ENCODE measurements around the gene SLIT3.

SLIT3 gene

DNA sequence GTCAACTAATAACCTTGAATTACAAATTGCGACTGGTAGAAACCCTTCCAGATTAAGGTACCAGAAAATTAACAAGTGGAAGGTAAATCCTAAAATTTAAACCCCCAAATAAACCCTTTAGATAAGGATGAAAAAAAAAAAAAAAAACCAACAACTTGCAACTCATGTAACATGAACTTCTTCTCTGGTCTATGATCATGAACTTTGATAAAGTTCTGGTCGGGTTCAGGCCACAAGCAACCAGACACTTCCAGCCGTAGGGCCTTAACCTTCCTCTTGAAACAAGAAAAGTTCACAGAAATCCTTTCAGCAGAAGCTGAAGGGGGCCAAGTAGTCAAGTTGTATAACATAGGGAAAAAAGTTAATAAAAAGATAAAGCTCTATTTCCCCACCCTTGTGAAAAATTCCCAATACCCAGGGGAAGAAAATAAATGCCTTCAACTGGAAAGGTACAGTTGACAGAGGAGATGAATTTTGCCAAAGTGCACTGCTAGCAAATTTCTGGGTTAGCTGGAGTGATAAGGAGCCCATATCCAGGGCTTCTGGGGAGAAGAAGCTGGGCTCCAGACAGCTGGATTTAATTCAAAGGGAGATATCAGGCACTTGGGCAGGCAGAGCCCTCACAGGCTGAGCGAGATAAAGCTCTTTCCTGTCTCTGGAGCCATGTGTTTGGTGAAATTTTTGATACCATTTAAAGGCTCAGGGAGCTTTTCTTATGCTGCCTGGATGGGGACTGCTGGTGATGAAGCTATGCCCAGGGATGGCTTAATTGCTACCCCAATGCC lies 487.6 kb downstream of the SLIT3 start:
- DNase-seq (ENCODE audit: low spot score) = no peak

DNA sequence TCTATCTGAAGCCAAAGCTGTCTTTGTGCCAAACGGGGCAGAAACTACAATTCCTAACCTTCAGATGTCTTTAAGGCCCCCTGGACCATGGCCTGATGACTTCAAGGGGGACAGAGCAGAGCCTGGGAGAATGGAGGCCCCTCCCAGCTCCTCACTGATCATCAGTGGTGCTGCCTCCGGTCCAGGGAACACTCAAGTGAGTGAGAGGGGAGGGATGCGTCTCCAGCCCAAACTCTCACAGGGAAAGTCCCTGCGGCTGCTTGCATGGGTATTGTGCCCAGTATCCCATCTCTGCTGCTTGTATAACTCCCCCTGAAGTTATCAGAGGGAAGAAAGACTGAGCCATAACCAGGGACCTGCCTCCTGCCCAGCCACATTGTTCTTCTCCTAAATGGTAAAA lies 490.3 kb downstream of the SLIT3 start:
- FAIRE-seq (no peak), DNase-seq (ENCODE audit: low spot score) (no peak)

More for the DNA sequence above, 487.6 kb downstream of the SLIT3 start:
- no peak for FAIRE-seq

DNA sequence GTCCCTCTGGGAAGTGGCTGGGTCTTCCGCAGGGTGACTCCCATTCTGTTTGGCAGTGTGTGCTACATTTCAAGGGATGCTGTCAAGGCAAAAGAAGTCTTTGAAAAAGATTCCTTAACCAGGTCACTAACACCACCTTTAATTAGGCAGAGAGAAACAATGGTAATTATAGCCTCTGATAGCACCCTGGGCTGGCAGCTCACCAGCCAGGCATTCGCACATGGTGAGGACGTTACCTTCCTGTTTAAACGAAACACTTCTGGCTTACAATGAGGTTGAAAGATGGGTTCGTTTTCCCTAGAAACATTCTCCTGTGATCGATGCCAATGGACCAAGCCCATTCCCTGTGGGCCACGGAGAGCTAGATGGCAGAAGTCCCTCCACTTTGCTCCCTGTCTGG lies 491.7 kb downstream of the SLIT3 start:
- no peak for FAIRE-seq

DNA sequence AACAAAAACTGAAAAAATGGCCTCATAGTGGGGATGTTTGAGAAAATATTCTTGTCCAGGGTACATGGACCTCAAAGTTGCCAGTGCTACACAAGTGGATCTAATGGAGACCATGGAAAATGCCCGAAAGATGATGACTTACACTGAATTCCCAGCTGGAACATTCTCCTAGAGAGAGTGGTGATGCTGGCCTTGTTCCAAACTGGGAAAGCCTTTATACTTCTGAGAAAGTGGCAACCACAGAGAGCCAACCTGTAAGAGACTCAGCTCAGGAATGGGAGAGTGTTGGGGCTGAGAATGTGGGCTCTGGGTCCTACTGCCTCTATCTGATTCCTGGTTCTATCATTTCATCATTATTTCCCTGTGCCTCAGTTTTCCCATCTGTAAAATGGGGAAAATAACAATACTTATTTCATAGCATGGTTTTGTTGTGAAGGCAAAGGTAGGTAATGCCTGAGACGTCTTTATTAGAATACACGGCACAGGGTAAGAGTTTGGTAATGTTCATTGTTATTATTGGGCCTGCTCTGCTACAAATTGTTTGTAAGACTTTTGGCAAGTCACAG lies 492.8 kb downstream of the SLIT3 start:
- no peak for FAIRE-seq
- no peak for DNase-seq (ENCODE audit: low spot score)

More for the DNA sequence above, 491.7 kb downstream of the SLIT3 start:
- DNase-seq (ENCODE audit: low spot score) = no peak

DNA sequence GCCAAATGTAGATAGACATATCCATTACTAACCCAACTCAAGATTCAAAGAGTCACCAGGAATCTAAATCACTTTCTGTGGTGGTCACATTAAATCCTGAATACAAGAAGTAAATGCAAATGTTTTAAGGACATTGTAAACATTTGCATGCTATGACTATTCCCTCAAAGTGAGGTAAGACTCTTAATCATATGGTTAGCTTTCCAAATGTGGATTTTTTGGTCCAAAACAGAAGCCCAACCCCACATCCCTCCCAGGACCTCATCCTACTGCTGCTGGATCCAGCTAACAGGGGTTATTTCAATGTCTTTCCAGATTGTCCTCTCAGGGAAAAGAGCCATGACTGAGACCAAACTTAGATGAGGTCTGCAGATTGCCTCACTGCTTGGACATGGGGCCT lies 493.7 kb downstream of the SLIT3 start:
- DNase-seq (ENCODE audit: low spot score) = no peak
- no peak for FAIRE-seq

DNA sequence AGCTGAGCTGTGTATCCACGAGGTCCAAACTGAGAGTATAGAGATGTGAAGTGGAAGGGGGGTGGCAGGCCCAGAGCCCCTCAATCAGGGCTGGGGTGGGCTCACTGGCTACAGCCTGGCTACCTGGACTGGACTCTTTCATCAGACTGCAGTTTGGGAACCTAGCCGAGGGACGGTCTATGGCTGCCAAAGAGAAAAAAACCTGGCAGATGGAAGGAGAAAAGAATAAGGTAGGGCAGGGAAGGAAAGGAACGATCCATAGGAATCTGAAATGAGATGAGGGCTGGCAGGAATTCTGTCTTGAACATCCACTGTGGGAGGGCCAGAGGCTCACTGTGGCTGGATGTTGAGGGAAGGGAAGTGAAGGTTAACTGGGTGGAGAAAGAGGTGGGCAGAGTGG lies 497.4 kb downstream of the SLIT3 start:
- DNase-seq (ENCODE audit: low spot score) (no peak), FAIRE-seq (no peak)

DNA sequence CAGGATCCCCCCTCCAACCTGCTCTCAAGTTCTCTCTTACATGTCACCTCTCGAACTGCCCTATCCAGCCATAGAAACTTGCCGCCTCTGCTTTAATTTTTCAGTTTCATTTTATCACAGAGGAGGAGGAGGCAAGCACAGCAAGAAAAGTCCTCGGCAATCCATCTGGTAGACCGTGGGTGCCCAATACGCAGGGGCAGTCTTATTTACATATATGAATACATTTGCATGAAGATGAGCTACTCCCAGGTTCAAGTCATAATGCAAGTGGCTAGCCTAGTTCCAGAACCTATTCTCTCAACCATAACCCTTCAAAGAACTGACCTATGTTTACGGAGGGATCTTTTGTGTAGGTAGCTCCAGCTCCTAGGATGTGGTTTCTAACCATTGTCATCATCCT lies 498.6 kb downstream of the SLIT3 start:
- FAIRE-seq (no peak), DNase-seq (ENCODE audit: low spot score) (no peak)

DNA sequence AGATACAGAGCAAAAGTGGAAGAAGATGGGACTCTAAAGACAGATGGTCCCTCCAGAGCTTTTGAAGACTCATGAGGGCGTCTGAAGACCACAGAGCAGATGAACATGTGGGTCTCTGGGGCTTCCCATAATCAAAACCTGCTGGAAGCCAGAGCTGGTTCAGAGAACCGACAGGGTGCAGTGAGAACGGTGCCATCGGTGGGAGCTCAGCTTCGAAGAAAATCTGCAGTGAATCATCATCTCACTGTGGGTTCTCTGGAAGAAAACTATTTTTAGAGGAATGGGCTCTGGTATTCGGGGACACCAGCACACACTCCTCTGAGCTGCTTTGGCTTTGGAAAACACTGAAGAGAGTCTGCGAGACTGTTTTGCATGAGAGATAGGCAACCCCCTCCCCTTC lies 499.4 kb downstream of the SLIT3 start:
- DNase-seq (ENCODE audit: low spot score) (no peak), FAIRE-seq (no peak)

DNA sequence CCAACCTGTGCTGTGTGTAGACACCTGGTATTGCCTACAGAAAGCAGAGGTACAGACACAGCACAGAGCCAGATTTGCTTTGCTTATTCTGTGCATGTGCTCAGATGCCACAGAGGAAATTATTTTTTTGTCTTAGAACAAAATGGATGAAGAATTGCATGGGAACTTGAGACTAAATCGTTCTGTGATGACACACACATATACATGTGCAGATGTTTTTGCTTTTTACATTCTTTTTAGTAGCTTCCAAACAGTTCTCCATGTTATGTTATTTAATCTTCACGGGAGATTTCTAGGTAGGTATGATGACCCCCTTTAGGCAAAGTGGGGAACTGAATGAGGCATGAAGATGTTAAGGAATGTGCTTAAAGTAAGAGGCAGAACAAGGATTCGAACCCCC lies 500.2 kb downstream of the SLIT3 start:
- no peak for DNase-seq (ENCODE audit: low spot score)

DNA sequence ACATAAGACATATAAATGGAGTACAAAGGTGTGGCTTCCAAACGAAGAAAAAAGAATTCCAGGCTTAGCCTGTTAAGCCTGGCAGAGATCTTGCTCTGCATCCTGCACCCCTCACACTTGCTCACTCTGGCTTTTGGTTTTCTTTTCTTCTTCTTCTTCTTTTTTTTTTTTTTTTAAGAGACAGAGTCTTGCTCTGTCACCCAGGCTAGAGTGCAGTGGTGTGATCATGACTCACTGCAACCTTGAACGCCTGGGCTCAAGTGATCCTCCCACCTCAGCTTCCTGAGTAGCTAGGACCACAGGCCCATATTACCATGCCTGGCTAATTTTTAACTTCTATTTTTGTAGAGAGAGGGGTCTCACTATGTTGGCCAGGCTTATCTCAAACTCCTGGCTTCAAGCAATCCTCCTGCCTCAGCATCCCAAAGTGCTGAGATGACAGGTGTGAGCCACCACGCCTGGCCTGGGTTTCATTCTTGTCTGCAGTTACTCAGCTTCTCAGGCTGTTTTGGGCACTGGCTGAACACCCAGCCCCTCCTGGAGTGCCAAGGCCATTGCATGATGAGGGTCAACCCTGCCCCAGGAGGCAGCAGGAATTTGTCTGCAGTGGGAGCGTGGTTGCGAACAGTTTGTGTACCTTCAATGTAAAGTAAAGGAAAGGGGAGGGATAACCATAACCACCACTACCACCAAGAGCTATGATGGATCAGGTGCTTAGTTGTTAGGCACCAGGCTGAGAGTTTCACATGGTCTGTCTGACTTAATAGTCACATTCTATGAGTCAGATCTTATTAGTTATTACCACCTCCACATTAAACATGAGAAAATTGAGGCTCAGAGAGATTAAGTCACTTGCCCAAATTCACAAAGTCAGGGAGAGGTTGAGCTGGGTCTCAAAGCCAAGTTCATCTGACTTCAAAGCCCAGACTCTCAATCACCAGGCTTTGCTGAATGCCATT lies 502.6 kb downstream of the SLIT3 start:
- DNase-seq (ENCODE audit: low spot score) (no peak), FAIRE-seq (no peak)

More for the DNA sequence above, 500.2 kb downstream of the SLIT3 start:
- FAIRE-seq = no peak

DNA sequence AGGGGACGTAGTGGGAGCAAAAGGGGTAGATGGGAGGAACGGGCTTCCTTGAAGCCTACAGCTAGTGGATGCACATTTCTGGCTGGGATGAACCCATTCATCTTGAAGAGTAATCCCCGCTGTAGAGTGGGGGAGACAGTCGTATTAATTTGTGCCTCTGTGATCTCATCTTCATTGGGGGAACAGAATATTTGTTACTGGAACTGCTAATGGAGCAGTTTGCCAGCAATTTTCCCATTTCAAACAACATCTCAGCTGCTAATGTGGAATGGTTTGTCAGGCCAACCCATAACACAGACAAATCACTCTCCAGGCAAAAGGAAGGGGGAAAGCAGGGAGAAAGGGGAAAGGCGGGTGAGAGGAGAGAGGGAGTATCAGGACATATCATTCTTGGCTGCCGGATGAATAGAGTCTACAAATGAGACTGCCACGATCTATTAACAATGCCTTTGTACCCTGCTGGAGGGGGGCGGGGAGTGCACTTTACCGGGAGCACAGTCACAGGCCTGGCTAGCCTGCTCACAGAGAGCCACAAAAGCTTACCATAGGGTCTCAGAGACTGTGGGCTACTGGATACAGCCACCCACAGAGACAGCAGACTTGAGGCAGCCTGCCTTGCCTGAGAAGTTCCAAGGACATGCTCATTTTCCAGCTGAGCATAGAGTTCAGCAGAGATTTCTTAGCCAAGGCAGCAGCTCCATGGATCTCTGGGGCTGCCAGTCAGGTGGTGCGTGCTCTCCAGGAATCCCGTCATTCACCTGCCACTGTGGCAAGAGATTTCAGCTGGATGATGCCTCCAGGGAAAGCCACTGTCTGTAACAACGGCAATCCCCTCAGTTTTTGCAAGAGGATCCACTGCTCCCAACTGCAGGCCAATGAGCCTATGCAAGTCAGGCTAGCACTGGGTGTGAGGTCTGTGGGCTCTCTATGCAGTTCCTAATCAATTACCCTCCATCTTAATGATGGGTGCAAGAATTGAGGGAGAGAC lies 504.1 kb downstream of the SLIT3 start:
- no peak for FAIRE-seq
- no peak for DNase-seq (ENCODE audit: low spot score)

DNA sequence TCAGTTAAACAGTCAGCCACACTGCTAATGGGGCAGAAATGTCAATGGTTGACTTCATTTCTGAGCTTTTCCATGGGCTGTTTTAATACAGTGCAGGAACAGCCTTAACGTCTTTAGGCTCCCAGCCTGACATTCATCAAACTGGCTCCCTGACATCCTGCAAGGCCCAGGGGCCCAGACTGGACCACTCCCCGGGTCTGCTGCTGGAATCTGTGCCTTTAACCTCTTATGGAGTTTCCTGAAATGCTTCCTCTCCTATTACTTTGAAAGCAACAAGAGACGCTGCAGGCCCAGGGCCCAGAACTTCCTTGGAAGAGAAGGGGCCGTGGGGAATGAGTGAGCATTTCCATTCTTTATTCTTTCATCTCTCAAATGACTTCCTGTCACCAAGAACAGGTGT lies 504.9 kb downstream of the SLIT3 start:
- FAIRE-seq (no peak), DNase-seq (ENCODE audit: low spot score) (no peak)

DNA sequence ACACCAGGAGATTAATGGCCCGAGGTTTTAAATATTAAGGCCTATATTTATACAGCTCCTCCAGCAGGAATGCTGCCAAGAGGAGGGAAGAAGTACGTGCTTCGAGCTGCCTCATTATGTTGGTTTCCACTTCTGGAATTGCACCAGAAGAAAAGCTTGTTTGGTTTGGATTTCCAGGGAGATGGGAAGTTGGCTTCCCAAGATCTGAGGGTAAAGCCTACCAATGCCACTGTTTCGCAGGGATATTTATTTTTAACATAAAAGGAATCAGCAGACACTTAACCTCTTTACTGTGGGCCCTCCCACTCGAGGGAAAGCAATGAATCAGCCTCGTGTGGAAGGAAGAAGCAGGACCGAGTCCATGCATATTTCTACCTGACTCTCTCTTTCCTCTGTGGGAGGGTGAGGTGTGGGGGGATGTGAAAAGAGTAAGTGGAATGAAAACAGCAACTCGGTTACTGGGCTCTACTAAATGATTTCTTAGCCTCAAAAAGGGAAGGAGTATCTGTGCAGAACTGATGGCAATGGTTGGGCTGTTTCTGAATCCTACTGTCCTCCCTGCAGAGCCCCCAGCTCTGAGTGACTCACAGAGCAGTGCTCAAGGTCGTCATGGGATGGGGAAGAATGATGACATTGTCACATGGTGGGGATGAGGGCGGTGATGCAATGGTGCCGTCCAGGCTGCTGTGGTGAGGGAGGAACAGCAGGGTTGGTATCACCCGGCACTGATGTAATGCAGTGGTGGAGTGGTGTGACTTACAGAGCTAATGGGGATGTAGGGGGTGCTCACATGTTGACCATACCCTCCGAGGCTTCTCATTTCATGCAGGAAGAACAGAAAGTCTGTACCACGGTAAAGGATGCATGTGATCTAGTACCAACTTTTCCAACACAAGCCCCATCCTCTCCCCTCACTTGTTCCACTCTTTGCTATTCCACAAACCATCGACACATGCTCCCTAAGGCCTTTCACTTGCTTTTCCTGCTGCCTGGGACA lies 506.8 kb downstream of the SLIT3 start:
- FAIRE-seq = peak; percentile 82

DNA sequence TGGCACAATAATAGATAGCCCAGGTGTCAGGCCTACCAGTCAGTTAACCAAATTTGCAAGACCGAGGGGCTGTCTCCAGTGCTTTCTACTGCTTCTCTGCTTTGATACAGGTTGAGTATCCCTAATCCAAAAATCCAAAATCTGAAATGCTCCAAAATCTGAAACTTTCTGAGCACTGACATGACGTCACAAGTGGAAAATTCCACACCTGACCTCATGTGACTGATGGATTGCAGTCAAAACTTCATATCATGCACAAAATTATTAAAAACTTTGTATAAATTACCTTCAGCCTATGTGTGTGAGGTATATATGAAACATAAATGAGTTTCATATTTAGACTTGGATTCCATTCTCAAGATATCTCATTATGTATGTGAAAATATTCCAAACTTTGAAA lies 508.3 kb downstream of the SLIT3 start:
- no peak for FAIRE-seq

More for the DNA sequence above, 506.8 kb downstream of the SLIT3 start:
- peak; percentile 59 for DNase-seq (ENCODE audit: low spot score)

DNA sequence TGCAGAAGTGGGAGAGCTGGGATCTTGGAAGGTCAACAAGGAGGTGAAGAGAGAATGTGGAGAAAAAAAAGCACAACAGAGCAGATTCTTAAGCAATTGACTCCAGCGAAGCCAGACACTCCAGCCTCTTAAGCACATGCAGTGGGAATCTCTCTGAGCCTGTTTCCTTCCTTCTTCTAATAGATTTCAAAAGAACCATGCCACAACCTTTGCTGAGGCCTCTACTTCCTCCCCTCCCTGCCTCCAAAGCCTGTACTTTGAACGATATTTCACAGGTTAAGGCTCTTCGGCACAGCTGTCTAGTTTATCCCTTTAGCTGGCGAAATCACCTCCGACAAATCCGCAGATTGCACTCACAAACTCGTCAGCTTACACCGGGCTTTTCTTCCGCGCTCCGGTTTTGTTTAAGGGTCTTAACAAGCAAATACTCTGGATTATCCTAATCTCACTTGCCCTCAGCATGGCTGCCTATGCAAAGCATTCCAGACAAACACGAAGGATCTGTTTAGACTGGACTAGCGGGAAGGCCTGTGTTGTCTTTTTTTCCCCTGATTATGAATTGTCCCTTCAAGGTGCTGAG lies 510.2 kb downstream of the SLIT3 start:
- no peak for DNase-seq (ENCODE audit: low spot score)
- FAIRE-seq = no peak

More for the DNA sequence above, 508.3 kb downstream of the SLIT3 start:
- DNase-seq (ENCODE audit: low spot score) = no peak

DNA sequence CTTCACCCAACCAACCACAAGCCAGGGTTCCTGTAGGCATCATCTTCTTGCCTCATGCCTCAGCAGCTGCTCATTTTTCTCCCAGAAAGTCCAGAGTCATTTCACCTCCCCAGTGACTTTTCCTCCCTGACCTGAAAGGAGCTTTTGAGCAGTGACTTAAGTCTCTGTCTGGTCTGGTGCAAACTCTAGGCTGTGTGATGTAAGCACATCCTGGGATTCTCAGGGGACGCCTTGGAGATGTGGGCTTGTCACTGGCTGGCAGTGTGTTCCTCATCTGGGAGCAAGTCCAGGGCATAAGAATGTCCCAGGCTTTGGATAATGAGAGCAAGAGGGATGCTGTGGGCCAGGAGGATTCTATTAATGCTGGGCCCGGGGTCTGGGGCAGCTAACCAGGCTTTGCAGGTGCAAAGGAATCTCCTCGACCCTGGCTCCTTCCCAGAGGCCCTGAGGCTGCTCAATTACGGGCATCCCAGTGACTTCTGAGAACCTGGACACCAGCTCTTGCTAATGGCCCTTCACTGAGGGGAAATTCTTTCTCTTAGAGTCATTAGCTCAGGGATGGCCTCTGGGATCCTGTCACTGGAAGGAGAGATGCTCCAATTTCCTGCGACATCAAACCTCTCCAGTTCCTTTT lies 510.8 kb downstream of the SLIT3 start:
- DNase-seq (ENCODE audit: low spot score) (no peak), FAIRE-seq (no peak)

DNA sequence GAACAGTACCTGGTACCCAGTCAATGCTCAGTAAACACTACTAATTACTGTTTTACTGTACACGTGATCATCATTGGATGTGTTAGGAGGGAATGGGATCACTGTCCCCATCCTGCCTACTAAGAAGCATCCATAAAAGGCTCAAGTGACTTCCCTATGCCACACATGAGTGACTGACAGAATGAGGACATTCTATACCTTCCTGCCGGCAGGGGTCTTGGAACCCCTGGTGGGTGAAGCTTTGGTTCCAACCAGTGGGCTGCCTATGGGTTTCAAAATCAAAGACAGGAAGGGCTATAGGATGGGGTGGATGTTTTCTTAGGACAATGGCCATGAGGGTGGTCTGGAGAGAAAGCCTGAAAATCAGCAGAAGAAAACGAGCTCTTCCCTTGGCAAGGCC lies 512.2 kb downstream of the SLIT3 start:
- no peak for FAIRE-seq

DNA sequence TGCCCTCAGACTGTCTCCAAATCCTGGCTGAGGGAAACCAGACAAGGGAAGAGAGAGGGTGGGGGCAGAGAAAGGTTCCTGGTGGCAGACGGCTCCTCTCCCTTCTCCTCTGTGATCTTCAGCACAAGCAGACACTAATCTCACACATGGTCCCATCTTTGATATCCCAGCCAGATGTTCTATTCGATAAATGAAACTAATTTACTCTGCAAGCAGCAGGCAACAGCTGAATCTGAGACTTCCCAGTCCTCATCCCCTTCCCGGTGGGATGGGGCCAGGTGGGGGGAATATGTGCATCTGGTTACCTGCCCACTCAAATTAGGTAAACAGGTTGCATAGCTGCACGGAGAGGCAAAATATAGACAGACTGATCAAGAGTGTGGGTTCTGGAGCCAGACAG lies 512.8 kb downstream of the SLIT3 start:
- FAIRE-seq = no peak
- DNase-seq (ENCODE audit: low spot score) = no peak

More for the DNA sequence above, 512.2 kb downstream of the SLIT3 start:
- DNase-seq (ENCODE audit: low spot score) = no peak

DNA sequence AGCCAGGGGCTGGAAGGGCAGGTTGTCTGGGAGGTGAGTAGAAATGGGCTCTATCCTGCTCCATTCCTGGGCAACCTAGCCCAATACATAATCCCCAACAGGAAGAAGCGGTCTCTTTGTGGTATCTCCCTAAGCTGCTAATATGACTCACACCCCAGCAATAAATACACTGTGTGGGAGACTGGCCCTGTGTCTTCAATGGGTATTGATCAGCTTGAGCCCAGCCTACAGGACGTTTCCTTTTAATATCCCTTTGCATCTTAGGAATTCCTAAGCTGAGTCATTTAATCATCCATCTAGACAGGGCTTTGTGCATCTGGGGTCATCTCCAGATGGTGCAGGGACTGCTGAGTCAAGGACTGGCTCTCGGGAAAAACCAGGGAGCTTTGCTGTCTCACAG lies 514.8 kb downstream of the SLIT3 start:
- DNase-seq (ENCODE audit: low spot score) = peak; percentile 69
- no peak for FAIRE-seq
